ENCODE measurements around the gene CABP2. TPM values are rescaled to one million over a fixed set of nuclear protein-coding genes. Genes with fewer than 3 reads are reported as not detected.
A peak's percentile ranks its signal among the peaks of the same experiment; 100 is the strongest.
"Not testable (repeated sequence)": the region's sequence is repeated elsewhere in the genome, so short reads cannot be mapped to it uniquely, and the experiment has no call there.

Gene CABP2
- total and polyA plus RNA-seq, 4 experiments from 2014 or later, result not detected

DNA sequence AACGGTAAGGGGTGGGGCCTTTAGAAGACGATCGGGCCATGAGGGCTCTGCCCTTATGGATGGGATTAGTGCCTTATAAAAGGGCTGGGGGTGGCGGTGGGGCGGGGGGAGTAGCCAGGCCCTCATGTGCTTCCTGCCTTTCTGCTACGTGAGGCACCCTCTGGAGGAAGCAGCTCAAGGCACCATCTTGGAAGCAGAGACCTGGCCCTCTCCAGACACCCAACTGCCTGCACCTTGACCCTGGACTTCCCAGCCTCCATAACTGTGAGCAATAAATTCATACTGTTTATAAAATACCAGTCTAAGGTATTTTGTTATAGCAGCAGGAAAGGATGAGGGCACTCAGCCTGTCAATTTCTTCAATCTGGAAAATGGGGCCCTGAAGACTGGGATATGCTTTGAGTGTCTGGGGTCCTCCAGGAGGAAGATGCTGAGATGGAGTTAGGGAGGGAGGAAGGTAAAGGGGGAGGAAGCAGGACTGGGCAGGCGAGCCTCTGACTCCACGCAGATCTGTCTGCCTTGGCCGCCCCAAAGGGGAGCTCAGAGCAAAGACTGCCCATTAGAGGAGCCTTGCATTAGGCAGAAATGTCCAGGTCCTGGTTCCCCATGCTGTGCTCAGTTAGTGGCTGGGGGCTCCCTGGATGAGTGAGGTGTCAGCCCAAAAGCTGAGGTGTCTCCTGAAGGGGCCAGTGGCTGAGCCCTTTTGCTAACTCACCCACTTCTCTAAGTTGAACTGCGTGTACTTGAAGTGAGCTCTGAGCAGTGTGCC lies 5.3 kb downstream of the CABP2 start:
- no peak overlapping the region for H3K27ac ChIP-seq (ENCODE audit: low read depth, low read length)
- ChIA-PET CTCF (ENCODE audit: partially characterized antibody) (no interaction called here), POLR2A (ENCODE audit: partially characterized antibody) (no interaction called here)
- no peak for DNase-seq
- Mint-ChIP-seq H3K9me3 (no peaks in the 10 kb centered on the region), H3K27ac (no peak overlapping the region), H3K36me3 (no peaks in the 10 kb centered on the region), H3K27me3 (peaks cover under 1 to 8% of the 10 kb centered on the region in 2 donors), H3K4me3 (no peak overlapping the region), H3K4me1 (no peaks in the 10 kb centered on the region)
- no peaks in the 10 kb centered on the region for H3K27me3 ChIP-seq (ENCODE audit: insufficient read depth, low read length)
- no peaks in the 10 kb centered on the region for H3K9me3 ChIP-seq (ENCODE audit: control insufficient read depth in 1 of 2, low read length in 2 of 2)
- no peaks in the 10 kb centered on the region for H3K36me3 ChIP-seq (ENCODE audit: insufficient read depth, low read length)
- H3K4me3 ChIP-seq (ENCODE audit: low read length in 2 of 2), result no peak overlapping the region
- intact Hi-C loops (cut with micrococcal nuclease), result no loop called here
- no peaks in the 10 kb centered on the region for H3K4me1 ChIP-seq (ENCODE audit: insufficient read depth, low read length)

DNA sequence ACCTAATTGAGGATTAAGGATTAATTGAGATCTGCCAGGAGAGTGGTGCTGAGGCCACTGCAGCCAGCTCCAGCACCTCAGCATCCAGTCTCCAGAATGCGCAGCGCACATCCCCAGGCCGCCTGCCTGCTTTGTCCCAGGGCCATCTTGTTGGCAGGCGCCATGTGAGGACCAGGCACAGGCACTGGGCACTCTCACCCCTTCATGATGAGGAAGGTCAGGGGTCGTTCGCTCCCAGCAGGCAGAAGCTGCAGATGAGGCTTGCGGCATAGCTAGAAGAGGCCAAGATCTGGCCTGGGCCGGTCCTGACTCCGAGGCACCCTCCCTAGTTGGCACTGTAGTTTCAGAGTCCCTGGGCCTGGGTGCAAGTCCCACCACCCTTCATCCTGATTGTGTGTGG lies 6.4 kb downstream of the CABP2 start:
- Mint-ChIP-seq H3K27me3 (peaks cover 2 to 9% of the 10 kb centered on the region in 2 donors), H3K9me3 (no peaks in the 10 kb centered on the region), H3K36me3 (no peaks in the 10 kb centered on the region), H3K27ac (no peak overlapping the region), H3K4me1 (no peaks in the 10 kb centered on the region), H3K4me3 (no peak overlapping the region)
- Histone ChIP-seq H3K36me3 (ENCODE audit: insufficient read depth, low read length) (no peaks in the 10 kb centered on the region), H3K27me3 (ENCODE audit: insufficient read depth, low read length) (no peaks in the 10 kb centered on the region), H3K9me3 (ENCODE audit: control insufficient read depth in 1 of 2, low read length in 2 of 2) (no peaks in the 10 kb centered on the region), H3K4me3 (ENCODE audit: low read length in 2 of 2) (no peak overlapping the region), H3K4me1 (ENCODE audit: insufficient read depth, low read length) (no peaks in the 10 kb centered on the region), H3K27ac (ENCODE audit: low read depth, low read length) (no peak overlapping the region)
- intact Hi-C loops (cut with micrococcal nuclease), result no loop called here
- POLR2A ChIA-PET (ENCODE audit: partially characterized antibody), result no interaction called here
- DNase-seq, result no peak
- CTCF ChIA-PET (ENCODE audit: partially characterized antibody), result no interaction called here

DNA sequence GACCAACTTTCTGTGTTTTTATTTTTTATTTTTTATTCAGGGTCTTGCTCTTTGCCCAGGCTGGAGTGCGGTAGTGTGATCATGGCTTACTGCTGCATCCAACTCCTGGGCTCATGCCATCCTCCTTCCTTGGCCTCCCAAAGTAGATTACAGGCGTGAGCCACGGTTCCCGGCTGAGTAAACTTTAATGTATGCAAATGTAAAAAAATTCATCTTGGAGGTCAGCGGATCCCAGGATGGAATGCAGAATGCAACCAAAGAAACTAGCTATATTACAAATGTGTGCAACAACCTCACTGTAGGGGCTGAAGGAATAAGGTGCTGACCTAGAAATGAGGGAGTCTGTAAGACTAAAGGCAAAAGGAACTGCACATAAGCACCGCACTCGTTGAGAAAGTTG lies 9.1 kb downstream of the CABP2 start:
- no peaks in the 10 kb centered on the region for H3K9me3 Mint-ChIP-seq
- H3K4me3 Mint-ChIP-seq, result no peak overlapping the region
- H3K27ac ChIP-seq (ENCODE audit: low read depth, low read length), result no peak overlapping the region
- no peak overlapping the region for H3K4me3 ChIP-seq (ENCODE audit: low read length in 2 of 2)
- H3K9me3 ChIP-seq (ENCODE audit: control insufficient read depth in 1 of 2, low read length in 2 of 2), result no peaks in the 10 kb centered on the region
- peaks cover under 1 to 3% (median 2%) of the 10 kb centered on the region in 4 donors for H3K4me1 Mint-ChIP-seq
- POLR2A ChIA-PET (ENCODE audit: partially characterized antibody), result no interaction called here
- CTCF ChIA-PET (ENCODE audit: partially characterized antibody), result no interaction called here
- no peaks in the 10 kb centered on the region for H3K36me3 Mint-ChIP-seq
- H3K27me3 Mint-ChIP-seq, result peaks cover 3 to 11% of the 10 kb centered on the region in 2 donors
- no peak overlapping the region for H3K27ac Mint-ChIP-seq
- peaks cover 1% of the 10 kb centered on the region for H3K4me1 ChIP-seq (ENCODE audit: insufficient read depth, low read length)
- DNase-seq, result no peak
- H3K36me3 ChIP-seq (ENCODE audit: insufficient read depth, low read length), result no peaks in the 10 kb centered on the region
- H3K27me3 ChIP-seq (ENCODE audit: insufficient read depth, low read length), result no peaks in the 10 kb centered on the region
- intact Hi-C loops (cut with micrococcal nuclease), result no loop called here

- H3K27me3 ChIP-seq (ENCODE audit: insufficient read depth, low read length); CTCF ChIA-PET (ENCODE audit: partially characterized antibody); intact Hi-C loops (cut with micrococcal nuclease); H3K4me3 Mint-ChIP-seq; POLR2A ChIA-PET (ENCODE audit: partially characterized antibody); H3K36me3 ChIP-seq (ENCODE audit: insufficient read depth, low read length); H3K4me3 ChIP-seq (ENCODE audit: low read length in 2 of 2); H3K36me3 Mint-ChIP-seq; DNase-seq; H3K9me3 ChIP-seq (ENCODE audit: control insufficient read depth in 1 of 2, low read length in 2 of 2); H3K27ac Mint-ChIP-seq; H3K27ac ChIP-seq (ENCODE audit: low read depth, low read length); H3K9me3 Mint-ChIP-seq: not testable (repeated sequence)
- Mint-ChIP-seq H3K27me3 (peaks cover 3 to 11% of the 10 kb centered on the region in 2 donors), H3K4me1 (peaks cover 12 to 28% (median 18%) of the 10 kb centered on the region in 4 donors)
- peaks cover 19% of the 10 kb centered on the region for H3K4me1 ChIP-seq (ENCODE audit: insufficient read depth, low read length)
Observed at GRCh38 chr11:67511558-67511957, 11.7 kb downstream of the CABP2 start.

DNA sequence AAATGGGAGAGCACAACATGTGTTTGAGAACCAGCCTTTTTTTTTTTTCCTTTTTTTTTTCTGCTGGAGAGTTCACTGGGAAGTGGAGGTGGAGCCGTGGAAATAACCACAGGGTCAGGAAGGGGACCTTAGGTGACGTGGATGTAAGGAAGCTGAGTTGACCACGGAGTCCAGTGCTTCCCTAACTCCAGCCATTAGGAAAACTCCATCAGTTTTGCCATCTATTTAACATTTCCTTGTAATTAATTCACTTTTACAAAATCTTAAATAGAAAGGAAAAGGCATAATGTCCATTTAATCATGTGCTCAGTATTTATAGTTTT lies 13.3 kb downstream of the CABP2 start:
- DNase-seq, result no peak
- no peaks in the 10 kb centered on the region for H3K27me3 ChIP-seq (ENCODE audit: insufficient read depth, low read length)
- peaks cover 3 to 11% of the 10 kb centered on the region in 2 donors for H3K27me3 Mint-ChIP-seq
- peak overlapping the region in 5 of 8 donors; percentile 53 to 98 (median 89) for H3K4me3 Mint-ChIP-seq
- peaks cover 18 to 42% (median 27%) of the 10 kb centered on the region in 4 donors for H3K4me1 Mint-ChIP-seq
- H3K4me3 ChIP-seq (ENCODE audit: low read length in 2 of 2), result no peak overlapping the region
- peaks cover 0 to 16% of the 10 kb centered on the region in 2 donors for H3K36me3 Mint-ChIP-seq
- peak overlapping the region in 5 of 7 donors; percentile 24 to 99 (median 81) for H3K27ac Mint-ChIP-seq
- no peak overlapping the region for H3K27ac ChIP-seq (ENCODE audit: low read depth, low read length)
- no peaks in the 10 kb centered on the region for H3K9me3 ChIP-seq (ENCODE audit: control insufficient read depth in 1 of 2, low read length in 2 of 2)
- H3K9me3 Mint-ChIP-seq, result peaks cover 0 to 2% (median 0%) of the 10 kb centered on the region in 8 donors
- ChIA-PET POLR2A (ENCODE audit: partially characterized antibody) (no interaction called here), CTCF (ENCODE audit: partially characterized antibody) (no interaction called here)
- peaks cover 33% of the 10 kb centered on the region for H3K4me1 ChIP-seq (ENCODE audit: insufficient read depth, low read length)
- peaks cover 8% of the 10 kb centered on the region for H3K36me3 ChIP-seq (ENCODE audit: insufficient read depth, low read length)
- intact Hi-C loops (cut with micrococcal nuclease), result no loop called here

- DNase-seq, result peak; percentile 98 to 100 (median 99)
- Mint-ChIP-seq H3K36me3 (peaks cover 0 to 20% of the 10 kb centered on the region in 2 donors), H3K27me3 (peaks cover 3 to 5% of the 10 kb centered on the region in 2 donors), H3K4me3 (peak overlapping the region; percentile 88 to 98 (median 90)), H3K9me3 (peaks cover 0 to 2% (median 0%) of the 10 kb centered on the region in 8 donors), H3K27ac (peak overlapping the region; percentile 97 to 99 (median 99)), H3K4me1 (peaks cover 18 to 48% (median 28%) of the 10 kb centered on the region in 4 donors)
- Histone ChIP-seq H3K4me3 (ENCODE audit: low read length in 2 of 2) (peak overlapping the region; percentile 77 to 79), H3K27me3 (ENCODE audit: insufficient read depth, low read length) (no peaks in the 10 kb centered on the region), H3K27ac (ENCODE audit: low read depth, low read length) (peak overlapping the region; percentile 93), H3K36me3 (ENCODE audit: insufficient read depth, low read length) (peaks cover 8% of the 10 kb centered on the region), H3K4me1 (ENCODE audit: insufficient read depth, low read length) (peaks cover 38% of the 10 kb centered on the region), H3K9me3 (ENCODE audit: control insufficient read depth in 1 of 2, low read length in 2 of 2) (no peaks in the 10 kb centered on the region)
- intact Hi-C loops (cut with micrococcal nuclease), result loop anchor here (1.0 to 5.0 kb wide), 6 partner anchors 44 to 268 kb away; partner anchors contain the start of genes NDUFV1, POLD4 and PPP1CA
- POLR2A ChIA-PET (ENCODE audit: partially characterized antibody), result interaction anchor here (0.6 to 2.1 kb wide), 17 partner anchors 24 to 157 kb away, joined by 3 to 26 read pairs (median 4); partner anchors contain the start of genes AIP, PPP1CA, PTPRCAP and RAD9A
- CTCF ChIA-PET (ENCODE audit: partially characterized antibody), result no interaction called here
Observed at GRCh38 chr11:67508486-67509121, 14.6 kb downstream of the CABP2 start.

GRCh38 chr11:67507864-67508485 lies 15.3 kb downstream of the CABP2 start, which contains the start of gene CDK2AP2:
CDK2AP2 (minus strand) TSS chr11:67508162; CDS start chr11:67508082, 80 bp downstream.
- Mint-ChIP-seq H3K9me3 (peaks cover 0 to 2% (median 0%) of the 10 kb centered on the region in 8 donors), H3K36me3 (peaks cover 0 to 22% of the 10 kb centered on the region in 2 donors), H3K4me1 (peaks cover 20 to 55% (median 33%) of the 10 kb centered on the region in 4 donors), H3K27me3 (peaks cover 3% of the 10 kb centered on the region in 2 donors), H3K27ac (peak within 1 kb of the TSS; percentile 97 to 99 (median 99)), H3K4me3 (peak within 1 kb of the TSS; percentile 88 to 98 (median 90))
- intact Hi-C loops (cut with micrococcal nuclease), result loop anchor here (1.0 to 5.0 kb wide), 7 partner anchors 44 to 267 kb away; partner anchors contain the start of genes NDUFV1, POLD4 and PPP1CA
- peak within 1 kb of the TSS; percentile 93 for H3K27ac ChIP-seq (ENCODE audit: low read depth, low read length)
- ChIA-PET POLR2A (ENCODE audit: partially characterized antibody) (interaction anchor here (0.7 to 2.1 kb wide), 20 partner anchors 23 to 156 kb away, joined by 3 to 26 read pairs (median 4); partner anchors contain the start of genes AIP, POLD4, PPP1CA and PTPRCAP), CTCF (ENCODE audit: partially characterized antibody) (no interaction called here)
- H3K9me3 ChIP-seq (ENCODE audit: control insufficient read depth in 1 of 2, low read length in 2 of 2), result no peaks in the 10 kb centered on the region
- H3K27me3 ChIP-seq (ENCODE audit: insufficient read depth, low read length), result no peaks in the 10 kb centered on the region
- H3K4me3 ChIP-seq (ENCODE audit: low read length in 2 of 2), result peak within 1 kb of the TSS; percentile 77 to 79
- H3K4me1 ChIP-seq (ENCODE audit: insufficient read depth, low read length), result peaks cover 44% of the 10 kb centered on the region
- peaks cover 8% of the 10 kb centered on the region for H3K36me3 ChIP-seq (ENCODE audit: insufficient read depth, low read length)
- peak; percentile 96 to 98 (median 97) for DNase-seq
